HG02798 (cell line): Measurements from ENCODE around the gene ABHD3.
A peak's percentile ranks its signal among the peaks of the same experiment; 100 is the strongest.
"Not testable (repeated sequence)": the region's sequence is repeated elsewhere in the genome, so short reads cannot be mapped to it uniquely, and the experiment has no call there.

Experiments
- ATAC-seq: cut with Tn5 transposase; IDR thresholded peaks from one replicate; pipeline ENCODE4 v1.9.1; 2021; ENCODE audit warnings: mild to moderate bottlenecking; ENCODE audit not compliant: unreplicated experiment, poor library complexity

ABHD3 gene, protein sequence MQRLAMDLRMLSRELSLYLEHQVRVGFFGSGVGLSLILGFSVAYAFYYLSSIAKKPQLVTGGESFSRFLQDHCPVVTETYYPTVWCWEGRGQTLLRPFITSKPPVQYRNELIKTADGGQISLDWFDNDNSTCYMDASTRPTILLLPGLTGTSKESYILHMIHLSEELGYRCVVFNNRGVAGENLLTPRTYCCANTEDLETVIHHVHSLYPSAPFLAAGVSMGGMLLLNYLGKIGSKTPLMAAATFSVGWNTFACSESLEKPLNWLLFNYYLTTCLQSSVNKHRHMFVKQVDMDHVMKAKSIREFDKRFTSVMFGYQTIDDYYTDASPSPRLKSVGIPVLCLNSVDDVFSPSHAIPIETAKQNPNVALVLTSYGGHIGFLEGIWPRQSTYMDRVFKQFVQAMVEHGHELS

DNA sequence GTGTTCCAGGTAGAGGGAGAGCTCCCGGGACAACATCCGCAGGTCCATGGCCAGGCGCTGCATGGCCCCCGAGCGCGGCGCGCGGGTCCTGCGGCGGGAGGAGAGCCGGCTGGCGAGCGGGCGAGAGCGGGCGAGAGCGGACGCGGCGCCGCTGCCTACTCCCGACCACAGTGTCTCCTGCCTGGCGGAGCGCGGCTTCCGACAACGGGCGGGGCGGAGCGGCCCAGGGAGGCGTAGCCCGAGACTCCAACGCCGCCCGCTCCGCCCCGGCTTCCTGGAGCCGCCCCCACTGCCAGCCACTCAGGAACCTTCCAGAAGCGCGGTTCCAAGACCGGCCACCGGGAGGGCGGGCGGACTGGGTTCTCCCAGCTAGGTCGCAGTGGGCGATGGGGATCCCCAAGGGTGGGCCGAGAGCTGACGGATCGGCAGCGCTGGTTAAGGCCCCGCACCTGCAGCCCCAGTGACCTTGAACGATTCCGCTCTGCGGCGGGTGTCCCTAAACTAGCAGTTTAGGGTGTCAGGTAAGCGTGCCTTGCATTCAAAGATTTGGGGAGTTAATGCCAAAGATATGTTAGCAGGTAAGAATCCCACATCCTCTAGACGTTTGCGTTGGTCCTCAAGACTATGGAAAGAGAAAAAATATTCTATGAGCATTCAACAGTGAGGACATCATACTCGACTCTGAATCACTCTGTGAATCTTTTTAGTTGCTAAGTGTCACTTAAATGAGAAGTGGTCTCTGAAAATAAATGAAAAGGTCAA lies at the start of gene ABHD3:
Gene ABHD3 (minus strand): TSS at position 172 of the 762 bp plus-strand sequence. CDS start 109 bp downstream, at position 63.
- ATAC-seq = peak; percentile 98

- ATAC-seq = no peak
Observed at GRCh38 chr18:21747764-21748693, 43.5 kb upstream of the ABHD3 start.

GRCh38 chr18:21747268-21747667 lies 42.7 kb upstream of the ABHD3 start:
- ATAC-seq = no peak

DNA sequence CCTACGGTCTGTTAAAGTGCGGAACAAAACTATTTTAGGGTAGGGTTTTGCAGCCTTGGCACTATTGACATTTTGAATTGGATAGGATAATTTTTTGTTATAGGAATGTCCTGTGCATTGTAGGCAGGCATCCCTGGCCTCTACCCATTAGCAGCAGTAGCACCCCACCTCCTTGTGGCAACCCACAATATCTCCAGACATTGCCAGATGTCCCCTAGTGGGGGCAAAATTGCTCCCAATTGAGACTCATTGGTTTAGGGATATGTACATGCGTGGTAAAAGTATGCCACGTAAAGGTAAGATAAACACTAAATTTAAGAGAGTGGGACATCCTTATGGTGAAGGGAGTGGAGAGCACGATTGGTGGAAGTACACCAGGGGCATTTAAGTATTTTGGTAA lies 40.7 kb upstream of the ABHD3 start:
- no peak for ATAC-seq

- no peak for ATAC-seq
Observed at GRCh38 chr18:21743166-21743832, 38.7 kb upstream of the ABHD3 start.

GRCh38 chr18:21742315-21742687 lies 37.7 kb upstream of the ABHD3 start:
- no peak for ATAC-seq

DNA sequence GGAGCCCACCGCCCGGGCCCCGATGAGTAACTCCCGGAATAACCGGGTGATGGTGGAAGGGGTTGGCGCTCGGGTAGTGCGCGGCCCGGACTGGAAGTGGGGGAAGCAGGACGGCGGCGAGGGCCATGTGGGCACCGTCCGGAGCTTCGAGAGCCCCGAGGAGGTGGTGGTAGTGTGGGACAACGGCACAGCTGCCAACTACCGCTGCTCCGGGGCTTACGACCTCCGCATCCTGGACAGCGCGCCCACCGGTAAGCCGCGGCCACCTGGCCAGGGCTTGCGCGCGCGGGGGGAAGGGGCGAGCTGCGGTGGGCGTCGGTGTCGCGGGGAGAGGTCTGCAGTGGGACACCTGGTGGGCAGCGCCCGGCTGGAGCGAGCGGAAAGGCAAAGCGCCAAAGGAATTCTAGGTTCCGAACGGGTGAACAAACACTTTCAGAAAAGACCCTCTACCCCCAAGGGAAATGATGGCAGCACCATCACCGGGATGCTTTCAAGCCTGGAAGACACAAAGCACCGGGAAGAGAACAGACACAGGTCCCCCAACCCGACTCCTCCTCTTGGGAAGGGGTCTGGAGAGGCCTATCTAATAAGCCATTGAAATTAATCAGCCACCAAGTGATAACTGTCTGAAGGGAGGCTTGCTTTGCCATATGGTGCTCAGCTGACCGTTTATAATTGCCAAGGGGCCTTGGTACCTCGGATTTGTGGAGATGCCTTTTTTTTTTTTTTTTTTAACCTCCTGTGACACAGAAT lies 37.2 kb upstream of the ABHD3 start:
- no peak for ATAC-seq

DNA sequence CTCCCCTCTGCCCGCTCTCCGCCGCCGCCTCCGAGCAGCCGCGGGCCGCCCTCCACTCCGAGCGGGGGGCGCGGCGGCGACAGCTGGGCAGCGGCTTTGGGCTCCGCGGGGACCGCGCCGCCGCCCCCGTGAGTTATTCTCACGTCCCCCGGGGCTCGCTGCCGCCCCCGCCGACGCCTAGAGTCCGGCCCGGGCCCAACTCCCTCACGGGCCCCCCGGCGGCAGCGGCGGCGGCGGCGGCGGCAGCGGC lies 36.7 kb upstream of the ABHD3 start:
- no peak for ATAC-seq

DNA sequence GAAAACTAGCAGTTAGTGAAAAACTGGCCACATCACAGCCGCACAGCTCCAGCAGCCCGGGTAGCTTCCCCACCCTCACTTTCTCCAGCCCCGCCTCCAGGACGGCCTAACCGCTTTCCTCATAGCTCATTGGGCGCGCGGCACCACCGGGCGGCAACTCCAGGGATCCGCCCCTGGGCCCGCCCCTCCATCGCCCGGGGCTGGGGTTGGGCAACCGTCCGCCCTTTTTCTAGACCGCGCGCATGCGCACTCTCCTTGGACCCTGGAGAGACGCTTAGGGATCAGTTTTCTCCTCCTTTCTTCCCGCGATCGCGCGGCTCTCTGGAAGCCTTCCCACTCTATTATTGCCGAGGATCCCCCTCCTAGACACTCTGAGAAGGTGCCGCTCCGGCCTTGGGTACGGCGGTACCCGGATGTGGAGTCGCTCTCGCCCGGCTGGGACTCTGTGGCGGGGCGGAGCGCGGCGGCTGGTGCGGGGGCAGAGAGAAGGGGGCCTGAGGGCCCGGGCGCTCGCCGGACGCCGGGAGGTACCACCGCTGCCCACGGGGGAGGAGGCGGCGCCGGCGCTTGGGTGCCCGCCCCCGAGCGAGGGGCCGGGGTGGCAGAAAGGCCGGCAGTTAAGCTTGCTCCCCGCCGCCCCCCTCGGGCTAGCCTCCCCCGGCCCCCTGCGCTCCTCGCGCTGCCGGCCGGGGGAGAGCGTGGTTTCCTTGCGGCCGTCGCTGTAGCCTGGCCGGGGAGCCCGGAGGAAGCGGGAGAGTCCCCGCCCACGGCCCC lies 36.2 kb upstream of the ABHD3 start, which contains the start of gene MIB1:
Gene MIB1 (plus strand): TSS at position 255 of the 774 bp plus-strand sequence. CDS start 792 bp downstream, outside the sequence.
- ATAC-seq = peak; percentile 98

- ATAC-seq = peak; percentile 10
Observed at GRCh38 chr18:21739604-21740537, 35.3 kb upstream of the ABHD3 start.

DNA sequence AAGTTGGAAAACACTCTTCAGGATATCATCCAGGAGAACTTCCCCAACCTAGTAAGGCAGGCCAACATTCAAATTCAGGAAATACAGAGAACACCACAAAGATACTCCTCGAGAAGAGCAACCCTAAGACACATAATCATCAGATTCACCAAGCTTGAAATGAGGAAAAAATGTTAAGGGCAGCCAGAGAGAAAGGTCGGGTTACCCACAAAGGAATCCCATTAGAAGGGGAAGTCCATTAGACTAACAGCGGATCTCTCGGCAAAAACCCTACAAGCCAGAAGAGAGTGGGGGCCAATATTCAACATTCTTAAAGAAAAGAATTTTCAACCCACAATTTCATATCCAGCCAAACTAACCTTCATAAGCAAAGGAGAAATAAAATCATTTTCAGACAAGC lies 32.4 kb upstream of the ABHD3 start:
- ATAC-seq = not testable (repeated sequence)

- no peak for ATAC-seq
Observed at GRCh38 chr18:21735452-21736015, 31.0 kb upstream of the ABHD3 start.

DNA sequence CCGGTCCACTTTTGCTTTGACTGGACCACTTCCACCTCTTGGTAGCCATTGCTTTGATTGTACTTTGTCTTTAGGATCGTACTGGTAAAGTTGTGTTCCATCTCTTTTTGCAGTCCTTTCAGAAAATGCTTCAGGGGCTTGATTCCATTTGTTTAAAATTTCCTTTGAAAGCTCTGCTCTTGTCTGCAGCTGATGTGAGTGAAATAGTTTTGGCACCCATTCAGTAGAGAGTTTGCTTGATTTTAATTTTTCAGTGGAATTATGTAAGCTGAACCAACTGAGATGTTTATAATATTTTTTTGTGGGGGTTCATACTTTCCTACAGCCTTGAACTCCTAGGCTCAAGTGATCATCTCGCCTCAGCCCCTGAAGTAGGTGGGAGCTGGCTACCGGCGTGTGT lies 28.4 kb upstream of the ABHD3 start:
- ATAC-seq = no peak

GRCh38 chr18:21727702-21728101 lies 23.1 kb upstream of the ABHD3 start:
- ATAC-seq = no peak

DNA sequence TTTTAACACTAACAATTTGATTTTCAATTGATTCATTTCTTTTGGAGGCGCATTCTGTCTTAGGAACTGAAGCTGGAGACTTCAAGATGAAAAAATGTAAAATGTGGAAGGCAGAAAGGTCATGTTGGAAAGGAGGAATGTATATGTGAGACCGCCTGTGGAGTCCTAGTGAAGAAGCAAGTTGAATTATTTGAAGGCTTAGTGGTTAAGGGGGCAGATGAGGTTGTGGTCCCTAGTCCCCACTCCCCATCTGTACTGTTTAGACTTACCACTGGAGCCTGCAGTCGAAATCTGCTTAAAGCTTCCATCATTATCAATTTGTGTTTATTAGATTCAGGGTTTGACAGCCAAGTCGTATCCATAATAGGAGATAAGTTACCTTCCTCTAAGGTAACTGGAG lies 20.6 kb upstream of the ABHD3 start:
- no peak for ATAC-seq

DNA sequence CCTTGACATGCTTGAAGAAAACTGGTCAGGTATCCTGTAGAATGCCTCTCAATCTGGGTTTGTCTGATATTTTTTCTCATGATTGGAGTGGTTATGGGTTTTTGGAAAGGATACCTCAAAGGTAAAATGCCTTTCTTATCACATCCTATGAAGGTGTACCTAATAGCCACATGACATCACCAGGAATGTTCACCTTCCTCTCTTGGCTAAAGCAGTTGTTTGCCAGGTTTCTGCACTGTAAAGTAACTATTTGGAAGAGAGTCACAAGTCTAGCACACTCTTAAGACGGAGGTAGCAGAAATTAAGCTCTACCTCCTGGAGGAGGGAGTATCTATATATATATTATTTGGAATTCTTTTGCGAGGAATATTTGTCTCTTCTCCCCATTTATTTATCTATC lies 18.1 kb upstream of the ABHD3 start:
- no peak for ATAC-seq

DNA sequence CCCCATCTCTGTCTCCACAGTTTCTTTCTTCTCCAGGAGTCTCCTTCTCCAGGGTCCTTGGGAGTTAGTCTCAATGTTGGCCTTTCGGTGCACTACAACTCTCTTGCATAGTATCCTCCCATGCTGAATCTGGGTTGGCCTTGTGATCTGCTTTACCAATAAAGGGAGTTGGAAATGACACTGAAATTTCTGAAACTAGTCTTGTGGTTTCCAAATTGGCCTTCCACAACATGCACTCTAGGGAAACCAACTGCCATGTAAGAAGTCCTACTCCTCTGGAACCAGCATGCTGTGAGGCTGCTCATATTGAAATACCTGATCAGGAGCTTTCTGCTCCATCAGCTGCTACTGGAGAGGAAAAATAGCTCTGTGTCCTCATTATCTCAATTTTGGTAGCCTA lies 9.9 kb upstream of the ABHD3 start:
- no peak for ATAC-seq
